ENCODE measurements around the gene TMEM200A.

Gene TMEM200A

DNA sequence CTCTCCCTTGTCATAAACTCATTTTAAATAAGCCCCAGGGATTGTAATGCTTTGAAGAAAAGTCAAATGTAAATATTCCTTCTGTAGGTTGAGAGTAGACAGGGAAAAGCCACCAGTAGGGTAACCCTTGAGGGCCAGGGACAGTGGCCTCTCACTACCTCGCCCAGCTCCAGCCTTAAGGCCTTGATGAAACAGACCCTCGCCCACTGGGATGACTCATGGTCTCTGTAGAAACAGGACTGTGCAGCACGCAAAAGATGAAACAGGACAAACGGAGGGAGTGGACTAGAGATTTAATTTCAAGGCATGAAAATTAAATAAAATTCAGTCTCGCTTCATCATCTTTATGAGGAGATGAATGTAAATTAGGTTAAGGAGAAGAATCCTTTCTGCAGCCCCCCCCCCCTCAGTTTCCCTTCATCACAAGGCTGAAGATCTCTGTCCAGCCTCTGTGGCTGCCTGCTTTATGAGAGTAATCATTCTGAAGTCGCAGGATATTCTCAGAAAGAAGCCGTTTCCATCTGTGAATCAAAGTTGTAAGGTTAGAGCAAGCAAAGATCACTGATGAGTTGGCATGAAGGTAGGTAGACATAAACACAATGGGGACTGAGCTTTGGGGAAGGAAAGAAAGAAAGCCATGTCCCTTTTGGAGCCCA, 60.4 kb downstream of the TMEM200A start:
- DNase-seq = no peak

DNA sequence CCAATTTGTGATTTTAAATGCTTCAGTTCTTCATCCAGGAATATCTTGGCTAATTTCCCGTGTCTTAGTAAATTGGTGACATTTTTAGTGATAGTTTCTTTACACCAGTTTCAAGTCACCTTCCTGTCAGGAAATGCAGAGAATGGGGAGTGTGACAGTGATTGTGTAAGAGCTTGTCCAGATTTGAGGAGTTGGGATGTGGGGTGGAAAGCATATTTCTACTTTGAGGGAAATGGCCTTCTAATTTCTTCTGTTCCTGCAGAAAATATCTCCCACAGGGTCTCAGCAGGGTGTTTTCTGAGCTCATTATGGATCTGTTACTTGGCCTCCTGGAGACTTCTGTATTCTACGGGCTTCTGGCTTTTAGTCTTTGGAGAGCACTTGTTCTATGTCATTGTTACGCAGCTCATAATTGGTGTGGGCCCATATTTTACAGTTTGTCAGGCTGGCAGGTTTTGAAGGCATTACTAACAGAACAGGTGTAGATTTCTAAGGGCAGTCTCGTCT, 65.6 kb downstream of the TMEM200A start:
- no peak for DNase-seq

DNA sequence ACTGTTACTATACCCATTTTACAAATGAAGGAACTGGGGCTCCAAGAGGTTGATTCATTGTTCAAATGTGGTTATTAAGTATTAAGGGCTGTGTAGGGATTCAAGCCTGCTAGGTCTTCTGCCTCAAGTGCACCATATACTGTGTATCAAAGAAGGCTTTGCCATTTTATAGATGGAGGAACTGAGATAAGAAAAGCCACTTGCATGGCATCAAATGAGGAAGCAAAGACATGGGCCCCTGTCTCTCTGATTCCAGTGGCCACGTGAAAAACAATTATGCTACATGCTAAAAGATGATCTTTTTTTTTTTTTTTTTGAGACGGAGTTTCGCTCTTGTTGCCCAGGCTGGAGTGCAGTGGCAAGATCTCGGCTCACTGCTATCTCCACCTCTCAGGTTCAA, 67.0 kb downstream of the TMEM200A start:
- no peak for DNase-seq

DNA sequence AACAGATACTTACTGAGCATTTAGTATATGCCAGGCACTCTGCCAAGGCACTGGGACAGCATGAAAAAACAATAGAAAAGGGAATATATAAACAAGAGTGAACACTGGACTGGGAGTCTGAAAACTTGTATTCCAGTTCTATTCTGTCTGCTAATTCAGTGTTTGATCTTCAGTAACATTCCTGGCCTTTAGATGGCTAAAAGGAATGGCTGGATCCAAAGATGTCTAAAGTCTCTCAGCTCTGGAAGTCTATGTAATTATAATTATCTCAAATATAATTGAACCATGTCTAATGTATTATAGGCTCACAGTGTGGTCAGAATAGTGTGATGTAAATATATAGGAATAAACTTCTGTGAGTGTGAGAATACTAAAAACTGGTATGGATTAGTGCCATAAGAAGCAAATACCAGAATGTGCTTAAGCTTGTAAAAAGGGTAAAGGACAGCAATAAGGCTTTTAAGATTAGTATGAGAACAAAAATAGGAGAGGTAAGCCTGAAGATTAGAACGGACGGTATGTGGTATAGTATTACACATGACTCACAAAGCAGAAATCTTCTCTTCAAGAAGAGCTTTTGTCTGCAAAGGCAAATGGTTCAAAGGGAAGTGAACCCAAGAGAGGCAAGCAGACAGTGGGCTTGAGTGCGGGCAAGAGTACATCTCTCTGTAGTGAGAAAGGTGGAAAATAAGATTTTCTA, 68.5 kb downstream of the TMEM200A start:
- DNase-seq = peak; percentile 51

DNA sequence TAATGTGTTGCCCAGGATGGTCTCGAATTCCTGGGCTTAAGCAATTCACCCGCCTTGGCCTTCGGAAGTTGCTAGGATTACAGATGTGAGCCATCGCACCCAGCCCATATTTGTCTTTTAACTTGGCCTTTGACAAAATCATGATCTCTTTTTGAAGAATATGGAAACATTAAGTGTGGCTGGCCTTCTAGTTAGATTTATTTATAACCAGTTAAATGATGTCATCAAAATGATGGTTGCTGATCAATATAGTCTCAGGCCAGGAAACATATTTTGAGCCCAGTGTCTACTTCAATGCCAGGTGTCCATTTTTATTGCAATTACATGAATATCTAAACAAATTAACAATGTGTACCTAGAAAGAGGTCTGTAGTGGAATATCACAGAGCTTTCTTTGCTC, 69.4 kb downstream of the TMEM200A start:
- no peak for DNase-seq

DNA sequence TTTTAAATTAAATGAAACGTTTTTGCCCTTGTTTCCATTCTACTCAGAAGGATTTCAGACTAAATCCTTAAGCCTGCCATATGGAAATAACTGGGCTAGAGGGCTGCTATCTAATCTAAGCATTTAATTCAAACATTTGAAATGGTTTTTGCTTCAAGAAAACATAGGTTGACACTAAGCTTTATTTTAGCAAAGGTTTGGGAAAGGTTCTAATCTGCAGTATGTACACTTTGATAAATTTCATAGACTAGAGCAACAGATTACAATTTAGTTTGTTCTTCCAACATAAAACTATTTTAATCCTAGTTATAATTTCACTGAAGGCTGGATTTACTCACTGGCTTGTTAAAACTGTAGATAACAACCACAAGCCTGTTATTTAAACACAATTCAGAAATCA, 72.1 kb downstream of the TMEM200A start:
- DNase-seq = no peak

DNA sequence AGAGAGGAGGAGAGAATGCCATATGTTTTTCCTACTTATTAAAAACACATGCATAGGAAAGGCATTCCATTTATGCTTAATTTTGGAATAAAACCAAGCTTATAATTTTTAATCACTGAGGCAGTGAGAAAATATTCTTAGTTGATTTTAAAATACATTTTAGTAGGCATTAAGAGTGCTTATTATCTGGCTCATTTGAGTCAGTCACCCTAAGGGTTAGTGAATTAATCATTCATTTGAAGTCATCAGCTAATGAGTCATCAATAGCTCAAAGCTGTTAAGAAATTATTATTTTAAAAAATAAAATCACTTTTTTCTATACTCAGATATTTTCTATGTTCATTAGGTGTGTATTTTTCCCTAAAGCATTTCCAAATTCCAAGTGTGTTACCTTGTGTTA, 81.6 kb downstream of the TMEM200A start:
- no peak for DNase-seq

DNA sequence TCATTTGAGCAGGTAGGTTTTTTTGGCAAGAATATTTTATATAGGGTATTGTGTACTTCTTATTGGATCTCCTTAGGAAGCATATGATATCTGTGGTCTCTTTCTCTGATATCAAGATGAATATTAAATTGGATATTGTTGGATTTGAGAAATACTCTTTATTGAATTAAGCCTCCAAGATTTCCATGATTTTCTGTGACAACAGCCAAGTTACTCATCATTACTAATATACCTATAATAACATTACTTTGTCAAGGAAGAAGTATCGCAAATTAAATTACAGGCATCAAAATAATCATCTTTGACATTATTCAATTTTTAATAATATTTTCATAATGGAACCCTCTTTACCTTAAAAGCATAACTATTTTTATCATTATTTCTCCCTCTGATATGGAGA, 86.5 kb downstream of the TMEM200A start:
- no peak for DNase-seq

DNA sequence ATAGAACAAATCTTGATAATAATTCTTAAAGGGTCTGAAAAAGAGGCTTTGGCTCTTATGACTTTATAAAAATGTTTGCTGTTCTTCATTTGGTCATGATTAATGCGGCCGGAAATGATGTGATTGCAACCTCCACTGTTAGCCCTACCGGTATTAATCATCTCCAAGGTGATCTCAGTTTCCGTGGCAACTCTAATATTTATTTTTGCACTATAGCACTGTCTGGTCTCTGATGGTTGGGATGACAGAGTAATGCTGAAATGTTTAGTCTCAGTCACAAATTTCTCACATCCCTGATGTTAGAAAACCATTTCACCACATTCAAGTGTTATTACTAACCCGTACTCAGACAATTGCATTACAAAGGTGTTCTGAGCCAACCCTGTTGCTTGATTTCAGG, 87.4 kb downstream of the TMEM200A start:
- peak; percentile 69 for DNase-seq

DNA sequence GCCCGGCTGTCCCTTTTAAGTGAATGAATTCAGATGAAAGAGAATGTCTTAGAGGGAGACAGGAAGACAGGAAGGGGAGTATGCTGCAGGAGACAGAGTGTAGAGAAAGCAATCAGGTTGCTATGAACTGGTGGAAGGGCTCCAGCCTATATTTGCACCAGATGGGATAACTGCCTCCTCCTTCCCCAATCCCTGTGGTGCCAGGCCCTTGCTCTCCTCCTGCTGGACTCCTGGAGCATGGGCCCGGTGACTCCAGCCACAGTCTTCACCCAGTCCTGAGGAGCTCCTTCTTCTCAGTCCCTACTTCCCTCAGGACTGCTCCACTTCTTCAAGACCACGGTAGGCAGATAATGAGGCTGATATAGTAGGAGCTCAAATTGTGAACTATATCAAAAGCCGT, 91.8 kb downstream of the TMEM200A start:
- no peak for DNase-seq

DNA sequence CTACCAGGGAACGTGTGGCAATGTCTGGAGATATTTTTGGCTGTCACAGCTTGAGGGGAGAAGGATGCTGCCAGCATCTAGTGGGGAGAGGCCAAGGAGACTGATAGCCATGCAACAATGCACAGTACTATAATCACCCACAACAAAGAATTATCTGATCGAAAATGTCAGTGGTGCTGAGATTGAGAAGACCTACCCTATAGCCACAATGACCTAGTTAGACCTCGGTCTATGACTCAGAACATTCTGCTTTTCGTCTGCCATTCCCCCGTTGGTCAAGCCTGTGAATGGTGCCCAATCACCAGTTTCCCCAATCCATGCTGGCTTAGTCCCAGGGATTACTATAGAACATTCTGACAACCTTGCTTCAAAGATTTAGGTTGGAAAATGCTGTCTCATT, 93.5 kb downstream of the TMEM200A start:
- DNase-seq = no peak

DNA sequence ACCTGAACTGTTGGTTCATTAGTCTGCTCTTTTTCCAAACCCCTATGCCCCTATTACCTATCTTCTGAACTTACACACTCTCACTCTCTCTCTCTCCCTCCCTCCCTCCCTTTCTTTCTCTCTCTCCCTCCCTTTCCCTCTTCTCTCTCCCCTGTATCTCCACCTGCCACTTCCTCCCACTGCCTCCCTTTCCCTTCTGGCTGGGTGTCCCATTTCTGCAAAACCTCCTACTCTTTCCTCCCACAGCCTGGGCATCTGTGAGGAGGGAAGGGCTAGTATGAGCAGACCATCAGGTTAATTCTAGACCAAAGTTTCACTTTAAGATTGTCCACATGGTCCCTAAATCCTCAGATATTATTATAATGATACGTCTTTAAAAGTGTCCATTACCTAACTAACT, 95.1 kb downstream of the TMEM200A start:
- DNase-seq = no peak

DNA sequence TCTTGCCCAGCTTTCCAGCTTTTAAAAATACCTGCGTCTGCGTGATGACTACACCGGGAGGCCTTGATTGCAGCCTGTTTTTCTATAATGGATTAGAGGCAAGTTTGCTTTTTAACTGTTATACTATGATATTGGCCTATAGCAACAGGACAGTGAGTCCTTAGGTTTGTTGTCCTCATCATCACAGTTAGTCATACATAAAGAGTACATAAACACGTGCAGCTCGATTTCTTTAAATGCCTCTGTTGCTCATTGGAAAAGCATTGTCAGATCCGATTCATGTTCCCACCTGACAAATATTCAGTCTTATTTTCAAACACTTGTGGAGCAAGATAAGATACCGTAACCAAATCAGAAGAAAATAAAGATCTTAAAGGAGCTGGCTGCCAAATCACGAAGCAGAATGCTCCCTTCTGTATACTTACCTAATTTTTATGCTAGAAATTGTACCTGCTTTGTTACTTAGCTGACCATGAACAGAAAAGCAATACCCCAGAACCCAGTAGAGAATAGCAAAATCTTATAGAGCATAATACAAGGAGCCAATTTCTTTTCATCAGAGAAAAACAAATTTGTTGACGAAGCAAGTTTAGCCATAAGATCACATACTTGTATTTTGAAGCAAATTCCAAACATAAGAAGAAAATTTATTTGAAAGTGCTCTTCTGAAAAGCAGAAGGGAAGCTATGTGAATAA, 100.4 kb downstream of the TMEM200A start:
- no peak for DNase-seq

DNA sequence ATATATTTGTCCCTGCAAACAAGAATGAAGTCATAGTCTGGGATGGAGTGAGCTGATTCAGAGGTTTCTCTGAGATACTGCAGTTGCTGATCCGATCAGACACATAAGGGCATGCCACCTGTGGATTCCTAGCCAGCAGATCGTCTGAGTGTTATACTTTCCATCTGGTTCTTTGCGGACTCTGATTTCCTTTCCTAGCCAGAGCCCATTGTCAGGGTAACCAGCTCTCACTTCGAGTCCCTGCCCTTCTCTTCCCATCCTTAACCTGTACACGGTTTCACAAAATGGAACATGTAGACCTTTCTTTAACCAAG, 100.9 kb downstream of the TMEM200A start:
- peak; percentile 25 for DNase-seq

DNA sequence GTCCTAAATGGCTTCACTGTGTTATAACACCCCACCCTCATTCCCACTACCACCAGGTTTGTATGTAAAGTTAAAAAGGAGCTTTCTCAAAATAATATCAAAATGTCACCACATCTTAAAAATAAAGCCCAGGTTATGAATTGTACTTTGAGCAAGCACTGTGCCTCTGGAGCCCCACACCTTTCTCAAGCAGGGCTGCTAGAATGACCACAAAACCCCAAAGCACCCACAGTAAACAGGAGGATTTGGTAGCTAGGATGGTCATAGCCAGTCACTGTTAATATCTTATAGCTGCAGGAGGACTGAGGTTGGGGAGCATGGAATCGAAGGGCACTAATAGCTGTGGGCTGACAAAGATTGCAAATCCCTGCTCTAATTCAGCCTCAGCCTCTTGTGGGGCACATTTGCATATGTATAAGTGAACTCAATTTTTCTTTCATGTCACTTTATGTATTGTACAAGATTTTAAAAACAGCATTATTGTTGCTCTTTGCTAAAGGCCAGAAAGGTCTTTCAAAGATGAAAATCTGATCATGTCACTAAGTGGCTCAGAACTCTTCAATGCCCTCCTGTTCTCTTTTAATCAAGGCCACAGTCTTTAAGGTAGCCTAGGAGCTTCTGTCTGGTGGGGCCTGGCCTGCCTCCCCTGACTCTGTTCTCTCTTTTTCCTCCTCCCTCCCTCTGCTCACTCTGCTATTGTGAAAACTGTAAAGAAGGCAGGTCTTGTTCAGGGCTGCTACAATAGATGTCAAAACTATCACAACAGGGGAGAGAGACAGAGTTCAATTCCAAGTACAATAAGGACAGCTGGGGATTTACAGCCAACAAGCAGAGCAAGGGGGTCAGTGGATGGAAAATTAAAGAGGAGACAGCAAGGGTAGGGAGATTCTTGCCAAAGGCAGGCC, 101.6 kb downstream of the TMEM200A start:
- no peak for DNase-seq

DNA sequence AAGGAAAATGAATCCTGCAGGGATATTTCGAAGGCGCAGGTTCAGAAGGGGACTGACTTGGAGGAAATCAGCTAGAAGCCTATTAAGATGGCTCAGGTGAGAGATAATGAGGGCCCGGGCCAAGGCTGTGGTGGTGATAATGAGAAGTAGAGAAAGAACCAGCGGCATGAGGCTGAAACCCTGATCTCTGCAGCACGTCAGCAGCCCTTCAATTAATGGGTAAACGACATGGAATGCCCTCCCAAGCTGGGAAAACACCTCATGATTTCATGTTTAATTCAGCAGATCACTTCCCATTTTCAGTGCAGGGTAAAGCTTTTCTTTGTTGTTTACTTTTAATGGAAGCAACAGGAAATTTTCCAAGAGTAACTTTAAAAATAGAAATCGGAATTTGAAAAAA, 104.9 kb downstream of the TMEM200A start:
- no peak for DNase-seq

DNA sequence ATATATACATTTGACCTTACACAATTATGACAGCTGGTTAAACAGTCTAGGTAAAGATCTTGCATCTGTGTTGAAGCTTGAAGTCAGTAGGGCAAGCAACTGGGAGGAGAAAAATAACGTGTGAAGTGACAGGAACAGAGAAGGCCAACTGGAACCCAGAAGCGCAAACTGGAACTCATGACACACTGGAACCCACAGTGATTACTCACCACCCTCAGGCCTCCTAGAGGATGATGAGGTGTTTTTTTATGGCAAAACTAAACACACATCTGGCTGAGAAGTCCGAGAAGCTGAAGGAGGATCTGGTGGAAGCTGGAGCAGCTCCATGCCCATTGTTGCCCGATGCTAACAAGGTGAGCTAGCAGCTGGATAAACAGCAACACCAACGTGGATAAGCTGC, 108.1 kb downstream of the TMEM200A start:
- DNase-seq = peak; percentile 49

DNA sequence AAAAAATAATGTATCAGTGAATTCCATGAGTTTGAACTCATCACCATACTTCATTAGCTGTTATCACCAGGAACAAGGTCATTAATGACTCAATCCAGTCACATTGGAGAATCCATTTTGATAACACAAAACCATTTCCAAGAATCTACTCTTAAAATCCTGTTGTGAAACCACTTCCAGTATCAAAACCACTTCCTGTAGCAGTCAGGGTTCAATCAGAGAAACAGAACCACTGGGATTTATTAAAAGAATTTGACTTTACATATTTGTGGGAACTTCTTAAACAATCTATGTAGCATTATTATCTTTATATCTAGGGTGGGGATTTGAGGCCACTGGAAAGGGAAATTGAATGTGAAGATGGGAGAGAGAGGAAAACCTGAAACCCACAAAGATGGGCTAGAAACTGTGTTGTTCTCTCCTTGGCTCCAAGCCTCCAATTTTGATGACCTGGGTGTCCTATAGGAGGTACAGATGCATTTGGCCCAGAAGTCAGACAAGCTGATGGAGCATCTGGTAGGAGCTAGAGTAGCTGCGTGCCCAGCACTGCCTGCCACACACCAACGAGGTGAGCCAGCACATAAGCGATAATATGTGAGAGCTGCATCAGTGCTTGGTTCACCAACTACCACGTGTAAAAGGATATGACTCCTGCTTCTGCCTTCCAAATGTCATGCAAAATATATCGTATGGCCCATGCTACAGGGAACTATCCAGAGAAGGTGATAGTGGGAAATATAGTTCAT, 117.0 kb downstream of the TMEM200A start:
- peak; percentile 95 for DNase-seq

DNA sequence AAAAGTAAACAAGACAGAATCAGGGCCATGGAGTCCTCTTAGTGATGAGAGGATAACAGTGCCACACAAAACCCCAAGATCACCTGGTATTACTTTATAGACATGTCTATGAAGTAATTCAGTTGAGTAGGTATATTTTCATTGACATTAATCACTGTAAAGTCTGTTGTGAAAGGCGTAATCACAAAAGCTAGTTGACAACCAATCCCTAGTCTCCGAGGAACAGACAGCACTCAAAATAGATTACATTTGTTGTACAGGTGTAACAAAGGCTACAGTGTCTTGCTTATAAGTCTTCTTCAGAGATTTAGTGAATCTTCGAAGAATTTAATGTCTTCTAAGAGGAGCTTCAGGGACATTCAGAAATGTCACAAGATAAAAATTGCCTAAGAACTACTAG, 120.1 kb downstream of the TMEM200A start:
- DNase-seq = no peak

DNA sequence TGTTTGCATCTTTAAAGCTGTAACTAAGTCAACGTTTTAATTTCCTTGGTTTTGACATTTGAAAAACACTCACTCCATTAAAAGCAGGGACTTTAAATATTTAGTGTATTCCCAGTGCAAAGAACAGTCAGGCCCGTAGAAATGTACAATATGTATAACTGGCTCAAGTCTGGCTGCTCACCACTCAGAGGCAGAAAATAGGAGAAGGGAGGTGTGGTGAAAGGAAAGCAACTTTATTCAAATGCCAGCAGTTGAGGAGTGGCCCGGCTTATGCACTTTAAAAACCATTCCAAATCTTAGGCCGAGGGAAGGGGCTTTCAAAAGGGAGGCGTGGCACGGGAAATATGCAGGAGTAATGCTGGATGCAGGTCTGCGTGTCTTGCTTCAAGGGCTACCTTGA, 120.6 kb downstream of the TMEM200A start:
- no peak for DNase-seq

DNA sequence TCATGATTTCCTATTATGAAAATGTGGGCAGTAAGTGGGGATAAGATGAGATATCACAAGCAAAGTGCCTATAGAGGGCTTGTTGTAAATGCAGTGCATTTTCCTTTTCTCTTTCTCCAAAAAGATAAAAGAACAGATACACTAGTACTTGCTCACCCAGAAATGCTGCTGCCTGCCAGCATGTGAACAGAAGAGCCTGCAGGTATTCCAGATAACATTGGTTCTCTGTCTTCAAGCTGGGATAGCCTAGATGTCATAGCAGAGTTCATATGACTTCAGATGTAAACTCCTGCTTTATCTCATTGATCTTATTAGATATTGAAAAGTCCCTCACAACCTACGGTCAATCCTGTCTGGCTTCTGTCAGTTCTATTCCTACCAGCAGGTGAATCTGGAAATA, 123.7 kb downstream of the TMEM200A start:
- DNase-seq = no peak
